ENCODE measurements around the gene CEP83. TPM values are rescaled to one million over a fixed set of nuclear protein-coding genes. Genes with fewer than 3 reads are reported as not detected.

Gene CEP83
- total RNA-seq, 1 donor from 2014 or later = 16.5 TPM

GRCh38 chr12:94433744-94434143 lies 25.9 kb downstream of the CEP83 start:
- intact Hi-C loops (cut with DNase I) = loop anchor here (5.0 kb wide), 1 partner anchor 286 kb away; the partner anchor contains the start of gene PLXNC1
- peaks cover 8% of the 10 kb centered on the region for H3K9me3 ChIP-seq
- no peak for DNase-seq (ENCODE audit: extremely low spot score in 2 of 2)
- TF ChIP-seq CTCF (IDR thresholded peaks at IDR 0.05) = no peak
- TF ChIP-seq POLR2A (IDR thresholded peaks at IDR 0.05) = no peak
- TF ChIP-seq POLR2AphosphoS5 (IDR thresholded peaks at IDR 0.05; ENCODE audit: insufficient read depth in 1 of 2, low read depth in 1 of 2) = no peak
- no peaks in the 10 kb centered on the region for H3K4me1 ChIP-seq
- no peak overlapping the region for H3K4me3 ChIP-seq
- no peaks in the 10 kb centered on the region for H3K27me3 ChIP-seq
- H3K27ac ChIP-seq = no peak overlapping the region
- H3K36me3 ChIP-seq = no peaks in the 10 kb centered on the region

GRCh38 chr12:94430304-94430703 lies 29.4 kb downstream of the CEP83 start:
- intact Hi-C loops (cut with DNase I) = loop anchor here (5.0 kb wide), 1 partner anchor 283 kb away; the partner anchor contains the start of gene PLXNC1
- TF ChIP-seq POLR2A (IDR thresholded peaks at IDR 0.05) (no peak), CTCF (IDR thresholded peaks at IDR 0.05) (no peak), POLR2AphosphoS5 (IDR thresholded peaks at IDR 0.05; ENCODE audit: insufficient read depth in 1 of 2, low read depth in 1 of 2) (no peak)

DNA sequence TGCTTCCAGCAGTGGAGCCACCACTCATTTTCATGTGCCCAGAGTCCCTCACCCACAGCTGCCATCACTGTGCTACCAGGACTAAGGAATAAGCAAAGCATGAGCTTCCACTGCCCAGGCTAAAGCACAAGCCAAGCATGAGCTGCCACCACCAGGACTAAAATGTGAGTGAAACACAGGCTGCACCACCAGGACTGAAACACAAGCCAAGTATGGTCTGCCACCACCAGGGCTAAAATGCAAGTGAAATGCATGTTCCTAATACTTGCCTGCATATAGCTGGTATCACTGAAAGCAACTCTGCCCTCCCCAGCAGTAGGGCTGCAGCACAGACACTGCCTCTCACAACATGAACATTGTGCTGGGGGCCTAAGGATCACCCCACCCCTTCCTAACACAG lies 30.0 kb downstream of the CEP83 start:
- no peak overlapping the region for H3K27ac ChIP-seq
- no peaks in the 10 kb centered on the region for H3K36me3 ChIP-seq
- intact Hi-C loops (cut with DNase I) = loop anchor here (5.0 kb wide), 1 partner anchor 282 kb away; the partner anchor contains the start of gene PLXNC1
- no peak for TF ChIP-seq POLR2AphosphoS5 (IDR thresholded peaks at IDR 0.05; ENCODE audit: insufficient read depth in 1 of 2, low read depth in 1 of 2)
- TF ChIP-seq POLR2A (IDR thresholded peaks at IDR 0.05) = no peak
- TF ChIP-seq CTCF (IDR thresholded peaks at IDR 0.05) = no peak
- no peaks in the 10 kb centered on the region for H3K4me1 ChIP-seq
- no peak overlapping the region for H3K4me3 ChIP-seq
- peaks cover 8% of the 10 kb centered on the region for H3K9me3 ChIP-seq
- no peak for DNase-seq (ENCODE audit: extremely low spot score in 2 of 2)
- H3K27me3 ChIP-seq = no peaks in the 10 kb centered on the region

More at GRCh38 chr12:94430304-94430703, 29.4 kb downstream of the CEP83 start:
- no peak overlapping the region for H3K4me3 ChIP-seq
- H3K27me3 ChIP-seq = no peaks in the 10 kb centered on the region
- DNase-seq (ENCODE audit: extremely low spot score in 2 of 2) = no peak
- no peaks in the 10 kb centered on the region for H3K4me1 ChIP-seq
- no peak overlapping the region for H3K27ac ChIP-seq
- H3K36me3 ChIP-seq = no peaks in the 10 kb centered on the region
- H3K9me3 ChIP-seq = peaks cover 8% of the 10 kb centered on the region

- Histone ChIP-seq H3K4me3 (no peak overlapping the region), H3K4me1 (no peaks in the 10 kb centered on the region), H3K27ac (no peak overlapping the region), H3K9me3 (peaks cover 8% of the 10 kb centered on the region), H3K36me3 (no peaks in the 10 kb centered on the region), H3K27me3 (no peaks in the 10 kb centered on the region)
- intact Hi-C loops (cut with DNase I) = no loop called here
- no peak for DNase-seq (ENCODE audit: extremely low spot score in 2 of 2)
- TF ChIP-seq POLR2A (IDR thresholded peaks at IDR 0.05) (no peak), CTCF (IDR thresholded peaks at IDR 0.05) (no peak)
Observed at GRCh38 chr12:94429191-94429590, 30.5 kb downstream of the CEP83 start.

- Histone ChIP-seq H3K9me3 (peaks cover 11% of the 10 kb centered on the region), H3K4me3 (peak overlapping the region in 1 of 2 donors; percentile 21), H3K36me3 (no peaks in the 10 kb centered on the region), H3K27me3 (no peaks in the 10 kb centered on the region), H3K27ac (peak overlapping the region; percentile 31), H3K4me1 (no peaks in the 10 kb centered on the region)
- intact Hi-C loops (cut with DNase I) = no loop called here
- TF ChIP-seq POLR2AphosphoS5 (IDR thresholded peaks at IDR 0.05; ENCODE audit: insufficient read depth in 1 of 2, low read depth in 1 of 2) (no peak), POLR2A (IDR thresholded peaks at IDR 0.05) (no peak), CTCF (IDR thresholded peaks at IDR 0.05) (no peak)
- no peak for DNase-seq (ENCODE audit: extremely low spot score in 2 of 2)
Observed at GRCh38 chr12:94427501-94428381, 31.9 kb downstream of the CEP83 start.

Measured in vagina (tissue), 2 donors.